ENCODE measurements around the gene DLG2.

The DLG2 gene

DNA sequence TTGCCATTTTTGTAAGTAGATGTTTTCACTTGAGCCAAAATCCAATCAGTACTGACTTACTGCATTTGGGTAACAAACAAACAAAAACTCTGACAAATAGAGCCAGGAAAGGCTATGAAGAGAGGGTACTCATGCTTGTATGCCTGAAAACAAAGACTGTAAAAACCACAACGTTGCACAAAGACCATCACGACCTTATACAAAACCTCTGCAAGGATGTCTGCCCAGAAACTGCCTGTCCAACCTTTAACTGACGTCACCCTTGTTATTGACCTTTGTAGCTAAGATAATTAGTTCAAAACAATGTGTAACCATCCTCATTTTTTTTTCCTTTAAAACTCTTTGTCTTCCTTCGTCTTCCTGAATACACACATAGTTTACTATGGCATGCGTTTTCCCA is 38.6 kb upstream of the DLG2 start:
- TF ChIP-seq FOXP2 (optimal IDR thresholded peaks at IDR 0.05; ENCODE audit: borderline replicate concordance, extremely low read depth, extremely low read length, insufficient read depth) (no peak), POLR2AphosphoS5 (IDR thresholded peaks at IDR 0.05; ENCODE audit: low read depth, low read length) (no peak), TAF1 (IDR thresholded peaks at IDR 0.05; ENCODE audit: borderline replicate concordance, insufficient read depth, low read length) (no peak), SIN3A (IDR thresholded peaks at IDR 0.05; ENCODE audit: borderline replicate concordance, insufficient read depth, low read length) (no peak)
- TF ChIP-seq, protein P1, sequence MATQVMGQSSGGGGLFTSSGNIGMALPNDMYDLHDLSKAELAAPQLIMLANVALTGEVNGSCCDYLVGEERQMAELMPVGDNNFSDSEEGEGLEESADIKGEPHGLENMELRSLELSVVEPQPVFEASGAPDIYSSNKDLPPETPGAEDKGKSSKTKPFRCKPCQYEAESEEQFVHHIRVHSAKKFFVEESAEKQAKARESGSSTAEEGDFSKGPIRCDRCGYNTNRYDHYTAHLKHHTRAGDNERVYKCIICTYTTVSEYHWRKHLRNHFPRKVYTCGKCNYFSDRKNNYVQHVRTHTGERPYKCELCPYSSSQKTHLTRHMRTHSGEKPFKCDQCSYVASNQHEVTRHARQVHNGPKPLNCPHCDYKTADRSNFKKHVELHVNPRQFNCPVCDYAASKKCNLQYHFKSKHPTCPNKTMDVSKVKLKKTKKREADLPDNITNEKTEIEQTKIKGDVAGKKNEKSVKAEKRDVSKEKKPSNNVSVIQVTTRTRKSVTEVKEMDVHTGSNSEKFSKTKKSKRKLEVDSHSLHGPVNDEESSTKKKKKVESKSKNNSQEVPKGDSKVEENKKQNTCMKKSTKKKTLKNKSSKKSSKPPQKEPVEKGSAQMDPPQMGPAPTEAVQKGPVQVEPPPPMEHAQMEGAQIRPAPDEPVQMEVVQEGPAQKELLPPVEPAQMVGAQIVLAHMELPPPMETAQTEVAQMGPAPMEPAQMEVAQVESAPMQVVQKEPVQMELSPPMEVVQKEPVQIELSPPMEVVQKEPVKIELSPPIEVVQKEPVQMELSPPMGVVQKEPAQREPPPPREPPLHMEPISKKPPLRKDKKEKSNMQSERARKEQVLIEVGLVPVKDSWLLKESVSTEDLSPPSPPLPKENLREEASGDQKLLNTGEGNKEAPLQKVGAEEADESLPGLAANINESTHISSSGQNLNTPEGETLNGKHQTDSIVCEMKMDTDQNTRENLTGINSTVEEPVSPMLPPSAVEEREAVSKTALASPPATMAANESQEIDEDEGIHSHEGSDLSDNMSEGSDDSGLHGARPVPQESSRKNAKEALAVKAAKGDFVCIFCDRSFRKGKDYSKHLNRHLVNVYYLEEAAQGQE (IDR thresholded peaks at IDR 0.05; ENCODE audit: insufficient read depth in 1 of 2, low read depth in 2 of 2, low read length in 2 of 2): no peak

DNA sequence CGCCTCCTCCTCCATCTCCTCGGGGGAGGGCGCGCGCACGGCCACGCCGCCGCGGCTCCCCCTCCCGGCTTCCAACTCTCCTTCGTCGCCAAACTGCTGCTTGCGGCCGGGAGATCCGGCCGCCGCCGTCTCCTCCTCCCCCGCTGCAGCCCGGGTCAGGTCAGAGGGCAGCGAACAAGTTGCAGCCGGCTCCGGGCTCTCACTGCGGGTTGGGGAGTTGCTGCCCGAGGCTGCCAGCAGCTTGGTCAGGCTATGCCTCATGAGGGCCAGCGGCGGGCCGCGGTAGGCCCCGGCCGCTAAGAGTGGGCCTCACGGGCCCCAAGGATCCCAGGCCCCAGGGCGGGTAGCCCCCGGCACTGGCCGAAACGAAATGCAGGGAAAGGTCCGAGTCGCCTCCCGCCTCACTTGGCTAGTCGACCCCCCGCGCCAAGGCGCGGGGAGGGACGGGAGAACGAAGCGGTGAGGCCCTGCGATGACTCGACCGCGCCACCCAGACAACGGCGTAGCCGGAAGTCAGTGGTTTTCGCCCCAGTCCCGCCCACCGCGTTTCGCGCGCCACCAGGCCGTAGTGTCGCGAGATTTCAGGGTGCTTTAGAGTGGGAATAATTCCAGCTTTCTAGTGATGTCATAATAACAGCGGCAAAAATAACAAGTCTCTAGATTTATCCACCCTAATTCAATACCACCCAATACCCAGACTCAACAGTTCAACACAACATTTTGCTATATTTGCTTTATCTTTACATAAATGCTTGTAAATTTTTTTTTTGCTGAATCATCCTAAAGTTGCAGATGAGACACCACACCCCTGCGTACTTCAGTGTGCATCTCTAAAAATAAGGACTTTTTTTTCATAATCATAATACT is 37.7 kb upstream of the DLG2 start, which contains the start of gene CREBZF:
Gene CREBZF (minus strand): TSS at position 515 of the 867 bp plus-strand sequence. CDS start 254 bp downstream, at position 261.
- TF ChIP-seq, protein P1 (IDR thresholded peaks at IDR 0.05; ENCODE audit: insufficient read depth in 1 of 2, low read depth in 2 of 2, low read length in 2 of 2): no peak
- peak; percentile 60 for TF ChIP-seq FOXP2 (optimal IDR thresholded peaks at IDR 0.05; ENCODE audit: borderline replicate concordance, extremely low read depth, extremely low read length, insufficient read depth)
- TF ChIP-seq SIN3A (IDR thresholded peaks at IDR 0.05; ENCODE audit: borderline replicate concordance, insufficient read depth, low read length): peak; percentile 74; the same call in 1 of the 2 replicates
- peak; percentile 98 for TF ChIP-seq POLR2AphosphoS5 (IDR thresholded peaks at IDR 0.05; ENCODE audit: low read depth, low read length)
- peak; percentile 80 for TF ChIP-seq TAF1 (IDR thresholded peaks at IDR 0.05; ENCODE audit: borderline replicate concordance, insufficient read depth, low read length)

- peak; percentile 48 for TF ChIP-seq FOXP2 (optimal IDR thresholded peaks at IDR 0.05; ENCODE audit: borderline replicate concordance, extremely low read depth, extremely low read length, insufficient read depth)
- peak; percentile 70; the same call in 1 of the 2 replicates for TF ChIP-seq SIN3A (IDR thresholded peaks at IDR 0.05; ENCODE audit: borderline replicate concordance, insufficient read depth, low read length)
- TF ChIP-seq TAF1 (IDR thresholded peaks at IDR 0.05; ENCODE audit: borderline replicate concordance, insufficient read depth, low read length): peak; percentile 38; the same call in 1 of the 2 replicates
- TF ChIP-seq, protein P1 (IDR thresholded peaks at IDR 0.05; ENCODE audit: insufficient read depth in 1 of 2, low read depth in 2 of 2, low read length in 2 of 2): no peak
Measured at GRCh38 chr11:85663753-85664614, 36.8 kb upstream of the DLG2 start.

DNA sequence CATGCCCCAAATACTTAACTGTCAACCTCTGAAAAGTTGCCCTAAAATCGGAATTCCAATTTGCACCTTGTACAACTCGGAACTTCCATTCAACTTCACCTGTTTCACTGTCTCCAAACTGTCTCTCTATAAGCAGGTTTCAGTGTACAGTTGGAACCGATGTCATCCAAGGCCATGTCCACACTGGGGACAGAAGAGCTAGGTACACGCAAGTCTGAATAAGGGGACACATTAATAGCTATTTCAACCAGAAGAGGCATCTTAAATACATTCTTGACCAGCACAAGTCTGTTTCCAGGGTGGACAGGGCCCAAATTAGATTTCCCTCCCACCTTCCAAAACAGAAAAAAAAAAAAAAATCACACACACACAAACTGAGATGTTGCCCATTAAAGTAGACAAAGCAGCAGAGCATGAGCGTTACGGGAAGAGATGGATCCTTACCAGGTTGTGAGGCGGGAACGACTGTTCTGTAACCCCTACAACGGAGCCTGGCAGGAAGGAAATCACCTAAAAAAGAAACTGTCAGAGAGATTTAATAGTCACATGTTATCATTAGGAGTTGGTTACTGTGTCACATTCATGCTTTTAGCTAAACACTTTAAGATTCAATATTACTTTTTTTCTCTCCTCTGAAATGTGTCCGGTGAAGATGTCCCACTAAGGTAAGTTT is 36.1 kb upstream of the DLG2 start:
- TF ChIP-seq TAF1 (IDR thresholded peaks at IDR 0.05; ENCODE audit: borderline replicate concordance, insufficient read depth, low read length) (no peak), FOXP2 (optimal IDR thresholded peaks at IDR 0.05; ENCODE audit: borderline replicate concordance, extremely low read depth, extremely low read length, insufficient read depth) (no peak), SIN3A (IDR thresholded peaks at IDR 0.05; ENCODE audit: borderline replicate concordance, insufficient read depth, low read length) (no peak), POLR2AphosphoS5 (IDR thresholded peaks at IDR 0.05; ENCODE audit: low read depth, low read length) (no peak)
- TF ChIP-seq, protein P1 (IDR thresholded peaks at IDR 0.05; ENCODE audit: insufficient read depth in 1 of 2, low read depth in 2 of 2, low read length in 2 of 2): no peak
